ENCODE results near the gene NRG4. TPM values are rescaled to one million over a fixed set of nuclear protein-coding genes. Genes with fewer than 3 reads are reported as not detected.
"Not testable (repeated sequence)": the region's sequence is repeated elsewhere in the genome, so short reads cannot be mapped to it uniquely, and the experiment has no call there.

Gene NRG4
- total RNA-seq, 1 experiment from 2014 or later = 0.55 TPM

DNA sequence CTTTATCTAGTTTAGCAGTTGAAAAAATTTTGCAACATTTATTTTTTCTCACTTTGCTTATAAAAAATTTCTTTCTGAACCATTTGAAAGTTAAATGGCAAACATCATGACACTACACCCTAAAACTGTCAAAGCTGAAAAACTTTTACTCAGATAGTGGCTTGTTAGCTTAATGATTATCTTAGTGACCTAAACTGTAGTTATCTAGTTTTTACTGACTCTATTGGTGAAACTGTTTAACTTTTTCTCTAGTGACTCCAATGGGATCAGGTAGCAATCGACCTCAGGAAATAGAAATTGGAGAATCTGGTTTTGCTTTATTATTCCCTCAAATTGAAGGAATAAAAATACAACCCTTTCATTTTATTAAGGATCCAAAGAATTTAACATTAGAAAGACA lies 95.2 kb downstream of the NRG4 start:
- DNase-seq (ENCODE audit: low spot score) = no peak
- no peak for TF ChIP-seq E2F5 (CRISPR knock-in tag; IDR thresholded peaks at IDR 0.05)
- TF ChIP-seq ZNF281 (CRISPR knock-in tag; IDR thresholded peaks at IDR 0.05) = no peak
- no peak for TF ChIP-seq JAZF1 (CRISPR knock-in tag; IDR thresholded peaks at IDR 0.05)
- TF ChIP-seq ELF4 (CRISPR knock-in tag; IDR thresholded peaks at IDR 0.05; ENCODE audit: low read depth) = no peak
- TF ChIP-seq, protein P1, sequence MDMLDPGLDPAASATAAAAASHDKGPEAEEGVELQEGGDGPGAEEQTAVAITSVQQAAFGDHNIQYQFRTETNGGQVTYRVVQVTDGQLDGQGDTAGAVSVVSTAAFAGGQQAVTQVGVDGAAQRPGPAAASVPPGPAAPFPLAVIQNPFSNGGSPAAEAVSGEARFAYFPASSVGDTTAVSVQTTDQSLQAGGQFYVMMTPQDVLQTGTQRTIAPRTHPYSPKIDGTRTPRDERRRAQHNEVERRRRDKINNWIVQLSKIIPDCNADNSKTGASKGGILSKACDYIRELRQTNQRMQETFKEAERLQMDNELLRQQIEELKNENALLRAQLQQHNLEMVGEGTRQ (CRISPR knock-in tag; IDR thresholded peaks at IDR 0.05) = no peak
- TF ChIP-seq, protein P2, sequence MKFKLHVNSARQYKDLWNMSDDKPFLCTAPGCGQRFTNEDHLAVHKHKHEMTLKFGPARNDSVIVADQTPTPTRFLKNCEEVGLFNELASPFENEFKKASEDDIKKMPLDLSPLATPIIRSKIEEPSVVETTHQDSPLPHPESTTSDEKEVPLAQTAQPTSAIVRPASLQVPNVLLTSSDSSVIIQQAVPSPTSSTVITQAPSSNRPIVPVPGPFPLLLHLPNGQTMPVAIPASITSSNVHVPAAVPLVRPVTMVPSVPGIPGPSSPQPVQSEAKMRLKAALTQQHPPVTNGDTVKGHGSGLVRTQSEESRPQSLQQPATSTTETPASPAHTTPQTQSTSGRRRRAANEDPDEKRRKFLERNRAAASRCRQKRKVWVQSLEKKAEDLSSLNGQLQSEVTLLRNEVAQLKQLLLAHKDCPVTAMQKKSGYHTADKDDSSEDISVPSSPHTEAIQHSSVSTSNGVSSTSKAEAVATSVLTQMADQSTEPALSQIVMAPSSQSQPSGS (CRISPR knock-in tag; IDR thresholded peaks at IDR 0.05; ENCODE audit: borderline replicate concordance, low read depth) = no peak
- TF ChIP-seq, protein P3, sequence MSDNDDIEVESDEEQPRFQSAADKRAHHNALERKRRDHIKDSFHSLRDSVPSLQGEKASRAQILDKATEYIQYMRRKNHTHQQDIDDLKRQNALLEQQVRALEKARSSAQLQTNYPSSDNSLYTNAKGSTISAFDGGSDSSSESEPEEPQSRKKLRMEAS (CRISPR knock-in tag; IDR thresholded peaks at IDR 0.05) = no peak
- TF ChIP-seq, protein P4, sequence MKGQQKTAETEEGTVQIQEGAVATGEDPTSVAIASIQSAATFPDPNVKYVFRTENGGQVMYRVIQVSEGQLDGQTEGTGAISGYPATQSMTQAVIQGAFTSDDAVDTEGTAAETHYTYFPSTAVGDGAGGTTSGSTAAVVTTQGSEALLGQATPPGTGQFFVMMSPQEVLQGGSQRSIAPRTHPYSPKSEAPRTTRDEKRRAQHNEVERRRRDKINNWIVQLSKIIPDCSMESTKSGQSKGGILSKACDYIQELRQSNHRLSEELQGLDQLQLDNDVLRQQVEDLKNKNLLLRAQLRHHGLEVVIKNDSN (CRISPR knock-in tag; IDR thresholded peaks at IDR 0.05) = no peak
- TF ChIP-seq, protein P5, sequence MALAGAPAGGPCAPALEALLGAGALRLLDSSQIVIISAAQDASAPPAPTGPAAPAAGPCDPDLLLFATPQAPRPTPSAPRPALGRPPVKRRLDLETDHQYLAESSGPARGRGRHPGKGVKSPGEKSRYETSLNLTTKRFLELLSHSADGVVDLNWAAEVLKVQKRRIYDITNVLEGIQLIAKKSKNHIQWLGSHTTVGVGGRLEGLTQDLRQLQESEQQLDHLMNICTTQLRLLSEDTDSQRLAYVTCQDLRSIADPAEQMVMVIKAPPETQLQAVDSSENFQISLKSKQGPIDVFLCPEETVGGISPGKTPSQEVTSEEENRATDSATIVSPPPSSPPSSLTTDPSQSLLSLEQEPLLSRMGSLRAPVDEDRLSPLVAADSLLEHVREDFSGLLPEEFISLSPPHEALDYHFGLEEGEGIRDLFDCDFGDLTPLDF (CRISPR knock-in tag; IDR thresholded peaks at IDR 0.05) = no peak
- no peak for TF ChIP-seq TCF7 (CRISPR knock-in tag; IDR thresholded peaks at IDR 0.05; ENCODE audit: low read depth)
- no peak for TF ChIP-seq GTF2I (CRISPR knock-in tag; conservative IDR thresholded peaks at IDR 0.05)
- no peak for TF ChIP-seq ZNF263 (CRISPR knock-in tag; IDR thresholded peaks at IDR 0.05; ENCODE audit: low read depth)
- TF ChIP-seq NR3C1 (CRISPR knock-in tag; conservative IDR thresholded peaks at IDR 0.05; ENCODE audit: low read depth) = no peak
- TF ChIP-seq, protein P6, sequence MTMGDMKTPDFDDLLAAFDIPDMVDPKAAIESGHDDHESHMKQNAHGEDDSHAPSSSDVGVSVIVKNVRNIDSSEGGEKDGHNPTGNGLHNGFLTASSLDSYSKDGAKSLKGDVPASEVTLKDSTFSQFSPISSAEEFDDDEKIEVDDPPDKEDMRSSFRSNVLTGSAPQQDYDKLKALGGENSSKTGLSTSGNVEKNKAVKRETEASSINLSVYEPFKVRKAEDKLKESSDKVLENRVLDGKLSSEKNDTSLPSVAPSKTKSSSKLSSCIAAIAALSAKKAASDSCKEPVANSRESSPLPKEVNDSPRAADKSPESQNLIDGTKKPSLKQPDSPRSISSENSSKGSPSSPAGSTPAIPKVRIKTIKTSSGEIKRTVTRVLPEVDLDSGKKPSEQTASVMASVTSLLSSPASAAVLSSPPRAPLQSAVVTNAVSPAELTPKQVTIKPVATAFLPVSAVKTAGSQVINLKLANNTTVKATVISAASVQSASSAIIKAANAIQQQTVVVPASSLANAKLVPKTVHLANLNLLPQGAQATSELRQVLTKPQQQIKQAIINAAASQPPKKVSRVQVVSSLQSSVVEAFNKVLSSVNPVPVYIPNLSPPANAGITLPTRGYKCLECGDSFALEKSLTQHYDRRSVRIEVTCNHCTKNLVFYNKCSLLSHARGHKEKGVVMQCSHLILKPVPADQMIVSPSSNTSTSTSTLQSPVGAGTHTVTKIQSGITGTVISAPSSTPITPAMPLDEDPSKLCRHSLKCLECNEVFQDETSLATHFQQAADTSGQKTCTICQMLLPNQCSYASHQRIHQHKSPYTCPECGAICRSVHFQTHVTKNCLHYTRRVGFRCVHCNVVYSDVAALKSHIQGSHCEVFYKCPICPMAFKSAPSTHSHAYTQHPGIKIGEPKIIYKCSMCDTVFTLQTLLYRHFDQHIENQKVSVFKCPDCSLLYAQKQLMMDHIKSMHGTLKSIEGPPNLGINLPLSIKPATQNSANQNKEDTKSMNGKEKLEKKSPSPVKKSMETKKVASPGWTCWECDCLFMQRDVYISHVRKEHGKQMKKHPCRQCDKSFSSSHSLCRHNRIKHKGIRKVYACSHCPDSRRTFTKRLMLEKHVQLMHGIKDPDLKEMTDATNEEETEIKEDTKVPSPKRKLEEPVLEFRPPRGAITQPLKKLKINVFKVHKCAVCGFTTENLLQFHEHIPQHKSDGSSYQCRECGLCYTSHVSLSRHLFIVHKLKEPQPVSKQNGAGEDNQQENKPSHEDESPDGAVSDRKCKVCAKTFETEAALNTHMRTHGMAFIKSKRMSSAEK (CRISPR knock-in tag; IDR thresholded peaks at IDR 0.05; ENCODE audit: borderline replicate concordance) = no peak
- TF ChIP-seq JUN (CRISPR knock-in tag; IDR thresholded peaks at IDR 0.05) = no peak
- TF ChIP-seq NFE2L1 (CRISPR knock-in tag; IDR thresholded peaks at IDR 0.05) = no peak
- no peak for TF ChIP-seq NR1H2 (CRISPR knock-in tag; IDR thresholded peaks at IDR 0.05)
- CTCF ChIA-PET = no interaction called here
- no peak overlapping the region for H3K4me3 Mint-ChIP-seq
- H3K27ac Mint-ChIP-seq = no peak overlapping the region
- no peaks in the 10 kb centered on the region for H3K9me3 Mint-ChIP-seq
- no peak for ATAC-seq
- H3K27me3 Mint-ChIP-seq (ENCODE audit: low read depth) = no peaks in the 10 kb centered on the region
- POLR2A ChIA-PET = no interaction called here
- H3K36me3 Mint-ChIP-seq = peaks cover 51% of the 10 kb centered on the region
- no peaks in the 10 kb centered on the region for H3K4me1 Mint-ChIP-seq

- H3K4me1 Mint-ChIP-seq; H3K27ac Mint-ChIP-seq; DNase-seq (ENCODE audit: low spot score); ATAC-seq; CTCF ChIA-PET; H3K27me3 Mint-ChIP-seq (ENCODE audit: low read depth); H3K9me3 Mint-ChIP-seq; H3K4me3 Mint-ChIP-seq: not testable (repeated sequence)
- H3K36me3 Mint-ChIP-seq = peaks cover 78% of the 10 kb centered on the region
- POLR2A ChIA-PET = interaction anchor here (0.7 kb wide), 1 partner anchor 9 kb away, joined by 3 read pairs; no protein-coding TSS in a partner anchor
These were observed 101.9 kb downstream of the NRG4 start for GRCh38 chr15:75910355-75910754.
